Psoas muscle (tissue), 8 donors: ENCODE measurements around the gene VAV2. TPM values are rescaled to one million over a fixed set of nuclear protein-coding genes. Genes with fewer than 3 reads are reported as not detected.
A peak's percentile ranks its signal among the peaks of the same experiment; 100 is the strongest.

Experiments
- ATAC-seq, 4 donors: fragments of 200-7000 bp; cut with Tn5 transposase; one replicate each; pipeline ENCODE4 v1.9.1; 2020; ENCODE audit warnings: moderate library complexity in 3 of 4, mild to moderate bottlenecking in 2 of 4
- DNase-seq, 2 donors: peaks; one replicate each; pipeline ENCODE4 v3.0.0-alpha.2; 2020
- H3K27ac ChIP-seq: fragments of 200-600 bp; one replicate; pipeline ENCODE4 v1.8.0; 2022
- H3K27me3 ChIP-seq, 3 donors: fragments of 200-600 bp in 1 of 3; one replicate each; pipeline versions ENCODE4 v1.6.1 to v1.8.0; 2013 to 2022; ENCODE audit warnings: low read length in 2 of 3, mild to moderate bottlenecking in 2 of 3, moderate library complexity in 1 of 3; ENCODE audit not compliant: insufficient read depth in 3 of 3
- H3K36me3 ChIP-seq, 2 donors: fragments of 200-600 bp in 1 of 2; one replicate each; pipeline versions ENCODE4 v1.6.1 to v1.8.0; 2013 to 2022; ENCODE audit warnings: low read depth in 1 of 2, mild to moderate bottlenecking in 1 of 2, moderate library complexity in 1 of 2; ENCODE audit not compliant: insufficient read depth in 1 of 2
- H3K4me1 ChIP-seq: fragments of 200-600 bp; one replicate; pipeline ENCODE4 v1.8.0; 2022
- H3K4me3 ChIP-seq: fragments of 200-600 bp; one replicate; pipeline ENCODE4 v1.8.0; 2022; ENCODE audit warnings: mild to moderate bottlenecking
- H3K9me3 ChIP-seq: fragments of 200-600 bp; one replicate; pipeline ENCODE4 v1.8.0; 2022
- WGBS, 3 donors: extraction: QIAGEN DNeasy Blood & Tissue Kit; methylation state at CpG; one replicate each; pipeline versions ENCODE4 v1.1.6 to v1.1.7; 2013; 5-methylcytosine and 5-hydroxymethylcytosine counted together
- intact Hi-C, 2 donors: fragments of 100-400 bp; cut with DNase I; formaldehyde crosslinking; loops; one replicate each; pipeline versions ENCODE4 v1.11.0 to v1.14.2; 2022
- polyA plus RNA-seq, 3 donors: library from polyadenylated mRNA; stranded (reverse); fragments of 200-250 nt; gene quantifications; one replicate each; pipeline ENCODE4 v1.2.3, GENCODE V29; 2013
- total RNA-seq, 4 donors: library from RNA; stranded (reverse); fragmentation: NEBNext Ultra II Directional in 2 of 4; extraction: Animal tissue kit (Norgen Biotek cat#: 25700) in 2 of 4; gene quantifications; one replicate each; pipeline versions ENCODE4 v1.2.1 to v1.2.4, GENCODE V29; 2021 to 2023
- TF ChIP-seq, protein P1 (sequence below): fragments of 200-600 bp; IDR thresholded peaks from one replicate; pipeline ENCODE4 v1.8.0; 2022; ENCODE audit warnings: antibody characterized with exemption
- donor health status: healthy with polysubstance abuse.
- donor health status: DM: no; HTN: no; CAD: no; lungs with moderate emphysema.
- donor health status: Bipolar disorder and iron deficiency.
- donor health status: healthy.
- donor health status: DM: yes; HTN: yes; CAD: no.
- donor health status: DM: no; HTN: no; CAD: no.
- donor health status: DM: no; HTN: no; CAD: no.
- donor health status: DM: yes; HTN: yes; CAD: no.

Gene VAV2
- total and polyA plus RNA-seq, 7 donors = 0.70 to 2.9 (median 1.4) TPM

DNA sequence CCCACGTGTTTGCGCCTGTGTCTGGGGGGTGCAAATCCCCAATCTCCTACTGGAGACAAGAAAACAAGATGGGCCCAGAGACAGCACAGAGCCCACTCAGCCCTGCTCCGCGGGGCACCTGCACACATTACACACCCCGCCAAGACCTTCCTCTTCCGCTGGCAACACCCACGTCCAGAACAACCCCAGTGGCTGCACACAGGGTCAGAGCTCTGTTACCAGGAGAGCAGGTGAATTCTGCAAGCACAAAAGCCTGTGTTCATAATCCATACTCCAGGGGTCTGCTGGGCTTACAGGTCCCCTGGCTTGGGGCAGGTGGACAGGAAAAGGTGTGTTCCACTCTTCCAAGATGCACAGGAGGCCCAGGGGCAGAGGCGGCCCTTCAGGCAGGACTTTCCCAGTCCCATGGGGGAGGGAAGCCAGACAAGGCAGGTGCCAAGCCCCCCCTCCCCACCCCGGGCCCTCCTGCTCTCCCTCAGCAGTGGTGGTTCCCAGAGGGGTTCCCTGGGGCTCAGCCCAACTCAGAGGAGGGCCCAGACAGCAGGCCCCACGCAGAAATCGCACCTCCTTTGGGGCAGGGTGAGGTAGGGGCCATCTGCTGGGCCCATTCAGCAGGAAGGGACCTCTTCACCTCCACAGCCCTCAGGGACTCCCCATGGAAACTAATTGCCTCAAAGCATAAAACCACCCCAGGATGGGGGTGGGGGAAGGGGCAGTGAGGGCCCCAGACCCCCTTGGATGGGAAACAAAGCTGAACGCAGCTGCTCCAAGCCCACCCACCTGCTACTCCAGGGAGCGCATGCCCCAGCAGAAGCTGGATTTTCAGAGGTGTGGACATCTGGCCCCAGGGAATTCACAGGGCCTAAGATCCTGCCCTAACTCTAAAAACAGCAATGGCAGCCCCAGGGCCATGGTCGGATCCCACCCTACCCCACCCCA lies 105.3 kb downstream of the VAV2 start:
- DNase-seq (no peak), ATAC-seq (no peak)
- intact Hi-C loops = no loop called here
- Histone ChIP-seq H3K4me3 (no peak overlapping the region), H3K27me3 (peaks cover 0 to 17% (median 12%) of the 10 kb centered on the region in 3 donors), H3K36me3 (no peaks in the 10 kb centered on the region), H3K4me1 (no peaks in the 10 kb centered on the region), H3K9me3 (no peaks in the 10 kb centered on the region), H3K27ac (no peak overlapping the region)
- TF ChIP-seq, protein P1, sequence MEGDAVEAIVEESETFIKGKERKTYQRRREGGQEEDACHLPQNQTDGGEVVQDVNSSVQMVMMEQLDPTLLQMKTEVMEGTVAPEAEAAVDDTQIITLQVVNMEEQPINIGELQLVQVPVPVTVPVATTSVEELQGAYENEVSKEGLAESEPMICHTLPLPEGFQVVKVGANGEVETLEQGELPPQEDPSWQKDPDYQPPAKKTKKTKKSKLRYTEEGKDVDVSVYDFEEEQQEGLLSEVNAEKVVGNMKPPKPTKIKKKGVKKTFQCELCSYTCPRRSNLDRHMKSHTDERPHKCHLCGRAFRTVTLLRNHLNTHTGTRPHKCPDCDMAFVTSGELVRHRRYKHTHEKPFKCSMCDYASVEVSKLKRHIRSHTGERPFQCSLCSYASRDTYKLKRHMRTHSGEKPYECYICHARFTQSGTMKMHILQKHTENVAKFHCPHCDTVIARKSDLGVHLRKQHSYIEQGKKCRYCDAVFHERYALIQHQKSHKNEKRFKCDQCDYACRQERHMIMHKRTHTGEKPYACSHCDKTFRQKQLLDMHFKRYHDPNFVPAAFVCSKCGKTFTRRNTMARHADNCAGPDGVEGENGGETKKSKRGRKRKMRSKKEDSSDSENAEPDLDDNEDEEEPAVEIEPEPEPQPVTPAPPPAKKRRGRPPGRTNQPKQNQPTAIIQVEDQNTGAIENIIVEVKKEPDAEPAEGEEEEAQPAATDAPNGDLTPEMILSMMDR = no peak
- WGBS, 3 donors = 78 to 82% (median 80%) methylated on average over 14 of the region's 14 CpGs

DNA sequence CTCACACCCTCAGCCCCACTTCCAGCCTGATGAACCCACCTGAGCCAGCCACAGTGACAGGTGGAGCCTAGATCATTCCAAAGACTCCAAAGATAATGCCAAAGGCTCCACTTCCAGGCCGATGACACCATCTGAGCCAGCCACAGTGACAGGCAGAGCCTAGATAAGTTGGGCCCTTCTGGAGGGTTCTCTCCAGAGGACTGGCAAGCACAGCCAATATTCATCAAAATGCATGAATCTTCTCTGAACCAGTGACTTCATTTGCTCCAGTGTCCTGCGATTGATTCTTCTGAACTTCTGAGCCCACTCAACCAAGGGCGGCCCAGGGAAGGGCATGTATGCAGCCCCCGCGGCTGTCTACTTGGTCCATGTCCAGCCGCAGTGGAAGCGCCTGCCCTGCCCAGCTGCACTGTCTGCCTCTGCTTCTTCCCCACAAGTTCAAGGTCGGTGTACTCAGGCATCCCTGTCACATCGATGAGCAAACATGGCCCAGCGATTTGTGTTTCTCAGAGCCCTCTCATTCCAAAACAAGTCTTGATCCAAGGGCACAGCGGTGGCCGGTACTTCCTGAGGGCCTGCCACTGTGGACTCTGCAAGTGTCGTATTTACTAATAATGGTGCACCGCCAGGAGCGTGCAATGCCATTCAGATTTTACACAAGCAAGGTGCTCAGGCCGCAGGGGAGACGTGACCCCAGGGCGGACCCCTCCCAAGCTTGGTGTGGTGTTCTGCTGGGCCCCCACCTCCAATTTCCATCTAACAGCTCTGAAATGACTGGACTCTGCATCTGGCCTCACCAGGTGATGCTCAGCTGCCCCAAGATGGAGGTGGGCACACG lies 107.0 kb downstream of the VAV2 start:
- peak in 1 of 2 donors; percentile 14 for DNase-seq
- Histone ChIP-seq H3K9me3 (no peaks in the 10 kb centered on the region), H3K4me1 (no peaks in the 10 kb centered on the region), H3K4me3 (no peak overlapping the region), H3K36me3 (no peaks in the 10 kb centered on the region), H3K27me3 (peaks cover 0 to 17% (median 14%) of the 10 kb centered on the region in 3 donors), H3K27ac (no peak overlapping the region)
- TF ChIP-seq, protein P1 = no peak
- intact Hi-C loops = no loop called here
- 63 to 79% (median 68%) methylated on average over 19 of the region's 19 CpGs for WGBS, 3 donors
- no peak for ATAC-seq

DNA sequence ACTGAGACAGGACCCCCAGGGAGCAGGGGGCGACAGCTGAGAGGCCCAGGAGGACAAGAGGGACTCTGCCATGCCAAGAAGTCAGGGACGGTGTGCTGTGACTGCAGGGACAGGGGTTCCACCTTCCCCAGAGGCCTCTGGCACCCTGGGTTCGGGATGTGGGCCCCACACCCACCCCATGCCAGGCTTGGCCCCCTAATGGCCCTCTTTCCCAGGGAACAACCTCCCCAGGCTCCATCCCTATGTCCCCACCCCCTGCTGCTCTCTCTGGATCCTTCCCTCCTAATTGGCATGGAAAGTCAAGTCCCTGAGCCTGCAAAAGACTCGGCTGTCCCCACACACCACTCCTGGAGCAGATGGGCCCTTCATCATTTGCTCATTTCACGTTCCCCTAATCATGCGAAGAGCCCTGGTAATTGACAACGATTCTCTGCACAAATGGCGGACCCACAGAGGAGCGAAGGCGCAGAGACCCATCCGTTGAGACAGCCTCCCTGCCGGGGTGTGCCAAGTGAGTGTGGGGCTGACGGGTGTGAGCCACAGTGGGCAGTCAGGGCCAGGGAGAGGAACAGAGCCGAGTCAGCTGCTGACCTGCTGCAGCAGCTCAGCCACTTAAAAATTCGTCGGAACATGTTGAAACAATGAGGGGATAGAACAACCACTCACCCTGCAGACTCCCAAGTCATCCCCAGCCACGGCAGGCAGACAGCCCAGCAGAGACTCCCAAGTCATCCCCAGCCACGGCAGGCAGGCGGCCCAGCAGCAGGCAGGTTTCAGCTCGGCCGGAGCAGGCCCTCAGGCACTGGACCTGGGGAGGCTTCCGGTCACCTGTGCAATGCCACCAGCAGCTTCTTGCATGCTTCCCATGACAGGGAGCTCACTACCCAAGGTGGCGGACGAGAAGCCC lies 109.0 kb downstream of the VAV2 start:
- Histone ChIP-seq H3K4me1 (no peaks in the 10 kb centered on the region), H3K27ac (no peak overlapping the region), H3K27me3 (peaks cover 0 to 26% (median 12%) of the 10 kb centered on the region in 3 donors), H3K36me3 (no peaks in the 10 kb centered on the region), H3K4me3 (no peak overlapping the region), H3K9me3 (no peaks in the 10 kb centered on the region)
- TF ChIP-seq, protein P1 = no peak
- 56 to 74% (median 60%) methylated on average over 24 of the region's 24 CpGs for WGBS, 3 donors
- DNase-seq = no peak
- intact Hi-C loops = no loop called here
- no peak for ATAC-seq

DNA sequence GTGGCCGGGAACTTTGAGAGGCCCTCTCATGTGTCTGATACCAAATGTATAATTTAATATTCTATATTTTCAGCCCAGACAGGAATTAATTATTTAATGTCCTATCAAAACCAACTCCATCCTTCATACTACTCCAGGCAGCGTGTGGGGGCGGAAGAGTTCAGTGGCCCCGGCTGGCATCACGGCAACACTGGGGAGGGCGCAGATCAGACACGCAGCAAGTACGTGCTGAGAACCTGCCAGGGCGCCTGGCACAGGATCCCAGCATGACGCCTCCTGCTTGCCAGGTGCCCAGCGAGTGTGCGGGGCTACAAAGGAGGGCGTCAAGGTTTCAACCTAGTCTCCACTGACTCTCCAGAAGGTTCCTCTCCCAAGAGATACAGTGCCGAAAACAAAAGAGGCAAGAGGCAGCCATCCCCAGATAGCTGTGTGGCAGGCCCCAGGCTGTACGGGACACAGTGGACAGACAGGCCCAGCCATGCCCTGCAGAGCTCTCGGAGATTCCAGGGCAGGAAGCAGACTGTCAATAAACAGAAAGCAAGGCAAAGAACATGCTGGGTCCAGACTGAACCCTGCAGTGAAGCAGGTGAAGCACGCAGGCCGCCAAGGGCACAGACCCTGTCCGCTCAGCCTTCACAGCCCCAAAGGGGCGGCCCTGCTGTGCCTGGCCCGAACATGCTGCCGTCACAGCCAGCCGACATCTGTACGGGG lies 110.3 kb downstream of the VAV2 start:
- Histone ChIP-seq H3K27me3 (peaks cover 0 to 26% (median 10%) of the 10 kb centered on the region in 3 donors), H3K4me3 (no peak overlapping the region), H3K27ac (no peak overlapping the region), H3K9me3 (no peaks in the 10 kb centered on the region), H3K4me1 (no peaks in the 10 kb centered on the region), H3K36me3 (no peaks in the 10 kb centered on the region)
- DNase-seq = peak in 1 of 2 donors; percentile 12
- whole genome bisulfite sequencing, 3 donors = 62 to 81% (median 63%) methylated on average over 24 of the region's 24 CpGs
- TF ChIP-seq, protein P1 = no peak
- intact Hi-C loops = no loop called here
- ATAC-seq = no peak
